Fibroblast of lung (primary cell): ENCODE results near the gene ARHGAP1.

ENCODE experiments used
- CTCF ChIP-seq, 2 donors: IDR thresholded peaks in 1 of 2; conservative IDR thresholded peaks in 1 of 2; 1 replicate in 1 of 2; 2 replicates in 1 of 2; pipeline ENCODE4 v1.5.1; 2011 to 2012; ENCODE audit warnings: low read length in 2 of 2, control low read depth in 1 of 2, inconsistent platforms in 1 of 2, low read depth in 1 of 2, mild to moderate bottlenecking in 1 of 2
- EZH2 ChIP-seq: IDR thresholded peaks from 2 replicates; pipeline ENCODE4 v1.5.1; 2012; ENCODE audit warnings: low read length, control low read depth, mild to moderate bottlenecking; ENCODE audit errors: missing control alignments

GRCh38 chr11:46666516-46666915 is 33.9 kb downstream of the ARHGAP1 start:
- no peak for TF ChIP-seq CTCF (conservative IDR thresholded peaks at IDR 0.05 in 1 of 2, IDR thresholded peaks at IDR 0.05 in 1 of 2; ENCODE audit: low read depth in 1 of 2, low read length in 2 of 2)
- TF ChIP-seq EZH2: no peak
